ENCODE data around the gene GLRA1. TPM values are rescaled to one million over a fixed set of nuclear protein-coding genes. Genes with fewer than 3 reads are reported as not detected.

GLRA1 gene
- polyA plus RNA-seq, 1 donor (not counting 4 experiments of a cell fraction or from before 2014, with no cell fraction given) = not detected

DNA sequence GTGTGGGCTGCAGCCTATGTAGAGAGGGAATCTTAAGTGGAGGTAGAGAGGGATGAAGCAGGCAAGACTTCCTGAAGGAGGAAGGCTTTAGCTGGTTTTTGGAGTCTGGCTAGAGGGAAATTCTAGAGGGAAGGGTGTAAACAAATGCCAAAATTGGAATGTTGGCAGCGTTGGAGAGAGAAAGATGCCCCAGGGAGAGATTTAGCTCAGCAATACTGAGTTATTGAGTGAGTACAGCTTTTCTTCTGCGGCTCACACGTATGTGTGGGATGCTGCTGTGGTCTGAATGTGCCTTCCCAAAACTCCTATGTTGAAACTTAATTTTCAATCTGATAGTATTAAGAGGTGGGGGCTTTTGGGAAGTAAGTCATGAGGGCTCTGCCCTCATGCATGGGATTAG, 24.5 kb upstream of the GLRA1 start:
- no peak overlapping the region for H3K4me2 ChIP-seq (ENCODE audit: control insufficient read depth, extremely low read depth, insufficient read depth, low read depth, low read length)
- no peak overlapping the region for H2AFZ ChIP-seq (ENCODE audit: control insufficient read depth, low read length)
- dilution Hi-C loops (cut with MboI; ENCODE audit: extremely low pct_ligation_motif_present, low sequenced_read_pairs) = no loop called here
- no peaks in the 10 kb centered on the region for H3K9me1 ChIP-seq (ENCODE audit: control insufficient read depth, extremely low read depth, insufficient read depth, low read length)
- H3K9me3 ChIP-seq (ENCODE audit: control insufficient read depth, low read depth, low read length) = no peaks in the 10 kb centered on the region
- H3K36me3 ChIP-seq (ENCODE audit: control insufficient read depth in 2 of 2, extremely low read depth in 1 of 2, insufficient read depth in 2 of 2, low read length in 2 of 2) = no peaks in the 10 kb centered on the region
- H3K4me1 ChIP-seq (ENCODE audit: control insufficient read depth, extremely low read depth, insufficient read depth, low read length) = peaks cover 4% of the 10 kb centered on the region
- no peak overlapping the region for H3K27ac ChIP-seq (ENCODE audit: control insufficient read depth, insufficient read depth, low read length)
- TF ChIP-seq, protein P1, sequence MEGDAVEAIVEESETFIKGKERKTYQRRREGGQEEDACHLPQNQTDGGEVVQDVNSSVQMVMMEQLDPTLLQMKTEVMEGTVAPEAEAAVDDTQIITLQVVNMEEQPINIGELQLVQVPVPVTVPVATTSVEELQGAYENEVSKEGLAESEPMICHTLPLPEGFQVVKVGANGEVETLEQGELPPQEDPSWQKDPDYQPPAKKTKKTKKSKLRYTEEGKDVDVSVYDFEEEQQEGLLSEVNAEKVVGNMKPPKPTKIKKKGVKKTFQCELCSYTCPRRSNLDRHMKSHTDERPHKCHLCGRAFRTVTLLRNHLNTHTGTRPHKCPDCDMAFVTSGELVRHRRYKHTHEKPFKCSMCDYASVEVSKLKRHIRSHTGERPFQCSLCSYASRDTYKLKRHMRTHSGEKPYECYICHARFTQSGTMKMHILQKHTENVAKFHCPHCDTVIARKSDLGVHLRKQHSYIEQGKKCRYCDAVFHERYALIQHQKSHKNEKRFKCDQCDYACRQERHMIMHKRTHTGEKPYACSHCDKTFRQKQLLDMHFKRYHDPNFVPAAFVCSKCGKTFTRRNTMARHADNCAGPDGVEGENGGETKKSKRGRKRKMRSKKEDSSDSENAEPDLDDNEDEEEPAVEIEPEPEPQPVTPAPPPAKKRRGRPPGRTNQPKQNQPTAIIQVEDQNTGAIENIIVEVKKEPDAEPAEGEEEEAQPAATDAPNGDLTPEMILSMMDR (optimal IDR thresholded peaks at IDR 0.05 in 1 of 3, IDR thresholded peaks at IDR 0.05 in 1 of 3, conservative IDR thresholded peaks at IDR 0.05 in 1 of 3; ENCODE audit: extremely low read depth in 1 of 3, insufficient read depth in 2 of 3, low read length in 3 of 3) = no peak
- TF ChIP-seq EZH2 (IDR thresholded peaks at IDR 0.05; ENCODE audit: low read length) = no peak
- no peak overlapping the region for H3K4me3 ChIP-seq (ENCODE audit: control insufficient read depth in 2 of 3, extremely low read depth in 1 of 3, insufficient read depth in 2 of 3, low read depth in 1 of 3, low read length in 3 of 3)
- FAIRE-seq = no peak
- no peak for DNase-seq (ENCODE audit: low read depth, low spot score)
- H3K9ac ChIP-seq (ENCODE audit: control insufficient read depth, extremely low read depth, insufficient read depth, low read length) = no peak overlapping the region
- no peaks in the 10 kb centered on the region for H3K27me3 ChIP-seq (ENCODE audit: control insufficient read depth, extremely low read depth, insufficient read depth, low read length)
- H4K20me1 ChIP-seq (ENCODE audit: control insufficient read depth, extremely low read depth, insufficient read depth, low read length) = no peaks in the 10 kb centered on the region
- H3K79me2 ChIP-seq (ENCODE audit: control insufficient read depth, insufficient read depth, low read length) = no peaks in the 10 kb centered on the region

DNA sequence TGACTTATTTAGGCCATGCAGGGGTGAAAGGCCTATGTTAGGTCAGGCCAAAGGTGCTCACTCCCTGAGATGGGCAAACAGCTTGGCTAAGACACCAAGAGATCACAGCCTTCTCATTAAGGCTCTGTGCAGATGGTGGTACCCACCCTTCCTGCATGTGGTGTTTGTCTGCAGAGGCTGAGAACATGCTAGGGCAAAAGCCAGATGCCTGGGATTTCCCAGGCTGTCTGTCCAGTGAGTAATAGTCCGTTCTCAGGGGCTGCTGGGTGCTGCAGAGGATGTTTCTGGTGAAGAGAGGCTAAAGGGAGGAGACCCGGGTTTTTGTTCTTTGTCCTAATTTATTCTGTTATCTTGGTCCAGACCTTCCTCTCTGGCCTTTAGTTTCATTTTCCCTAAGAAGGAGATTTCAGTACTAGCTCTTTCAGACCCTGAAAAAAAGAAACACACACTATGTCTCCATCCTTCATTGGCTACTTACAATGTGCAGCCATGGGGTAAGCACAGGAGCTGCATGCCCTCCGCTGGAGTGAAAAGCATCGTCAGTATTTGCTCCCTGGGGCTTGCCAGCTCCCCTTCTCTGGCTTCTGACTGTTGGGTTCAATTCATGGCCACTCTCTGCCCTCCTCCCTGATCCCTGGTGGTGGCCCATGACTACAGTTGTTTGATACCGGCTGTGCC, 23.4 kb upstream of the GLRA1 start:
- Histone ChIP-seq H3K4me3 (ENCODE audit: control insufficient read depth in 2 of 3, extremely low read depth in 1 of 3, insufficient read depth in 2 of 3, low read depth in 1 of 3, low read length in 3 of 3) (no peak overlapping the region), H4K20me1 (ENCODE audit: control insufficient read depth, extremely low read depth, insufficient read depth, low read length) (no peaks in the 10 kb centered on the region), H3K9ac (ENCODE audit: control insufficient read depth, extremely low read depth, insufficient read depth, low read length) (no peak overlapping the region), H3K4me2 (ENCODE audit: control insufficient read depth, extremely low read depth, insufficient read depth, low read depth, low read length) (no peak overlapping the region), H2AFZ (ENCODE audit: control insufficient read depth, low read length) (no peak overlapping the region), H3K36me3 (ENCODE audit: control insufficient read depth in 2 of 2, extremely low read depth in 1 of 2, insufficient read depth in 2 of 2, low read length in 2 of 2) (no peaks in the 10 kb centered on the region), H3K9me1 (ENCODE audit: control insufficient read depth, extremely low read depth, insufficient read depth, low read length) (no peaks in the 10 kb centered on the region), H3K4me1 (ENCODE audit: control insufficient read depth, extremely low read depth, insufficient read depth, low read length) (peaks cover 4% of the 10 kb centered on the region), H3K9me3 (ENCODE audit: control insufficient read depth, low read depth, low read length) (no peaks in the 10 kb centered on the region), H3K27me3 (ENCODE audit: control insufficient read depth, extremely low read depth, insufficient read depth, low read length) (no peaks in the 10 kb centered on the region), H3K27ac (ENCODE audit: control insufficient read depth, insufficient read depth, low read length) (no peak overlapping the region), H3K79me2 (ENCODE audit: control insufficient read depth, insufficient read depth, low read length) (no peaks in the 10 kb centered on the region)
- no peak for TF ChIP-seq EZH2 (IDR thresholded peaks at IDR 0.05; ENCODE audit: low read length)
- TF ChIP-seq, protein P1 (optimal IDR thresholded peaks at IDR 0.05 in 1 of 3, IDR thresholded peaks at IDR 0.05 in 1 of 3, conservative IDR thresholded peaks at IDR 0.05 in 1 of 3; ENCODE audit: extremely low read depth in 1 of 3, insufficient read depth in 2 of 3, low read length in 3 of 3) = no peak
- FAIRE-seq (no peak), DNase-seq (ENCODE audit: low read depth, low spot score) (no peak)
- dilution Hi-C loops (cut with MboI; ENCODE audit: extremely low pct_ligation_motif_present, low sequenced_read_pairs) = no loop called here
